Measurements from ENCODE around the gene UBL3. TPM values are rescaled to one million over a fixed set of nuclear protein-coding genes. Genes with fewer than 3 reads are reported as not detected.

The UBL3 gene
- total RNA-seq, 1 experiment from 2014 or later: 11.1 TPM

DNA sequence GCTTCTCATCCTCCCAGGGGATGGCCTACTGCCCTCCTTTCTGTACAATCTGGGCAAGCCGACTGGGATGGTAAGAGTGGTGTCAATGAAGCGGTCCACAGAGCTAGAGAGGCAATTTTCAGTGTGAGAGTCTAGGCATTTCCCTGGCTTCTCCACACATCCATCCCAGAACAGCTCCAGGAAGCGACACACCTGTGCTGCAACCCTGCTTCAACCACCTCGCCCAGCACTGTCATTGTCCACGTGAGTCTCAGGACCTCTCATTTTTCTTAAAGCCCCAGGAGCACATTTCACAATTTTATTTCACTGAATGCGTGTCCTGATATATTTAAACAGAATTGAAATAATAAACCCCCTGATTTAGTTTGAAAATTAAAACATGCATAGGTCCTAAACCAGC lies 15.5 kb upstream of the UBL3 start:
- in situ Hi-C loops (cut with HindIII; ENCODE audit: low pct_unique_long_range_greater_than_20kb, low sequenced_read_pairs): no loop called here
- CTCF ChIA-PET: no interaction called here
- TF ChIP-seq TCF7L2 (IDR thresholded peaks at IDR 0.05; ENCODE audit: low read depth, low read length) (no peak), SIN3A (IDR thresholded peaks at IDR 0.05; ENCODE audit: borderline replicate concordance, insufficient read depth, low read depth, low read length) (no peak), POLR2AphosphoS5 (IDR thresholded peaks at IDR 0.05; ENCODE audit: low read depth, low read length) (no peak), CTCF (IDR thresholded peaks at IDR 0.05) (no peak)
- TF ChIP-seq, protein P1, sequence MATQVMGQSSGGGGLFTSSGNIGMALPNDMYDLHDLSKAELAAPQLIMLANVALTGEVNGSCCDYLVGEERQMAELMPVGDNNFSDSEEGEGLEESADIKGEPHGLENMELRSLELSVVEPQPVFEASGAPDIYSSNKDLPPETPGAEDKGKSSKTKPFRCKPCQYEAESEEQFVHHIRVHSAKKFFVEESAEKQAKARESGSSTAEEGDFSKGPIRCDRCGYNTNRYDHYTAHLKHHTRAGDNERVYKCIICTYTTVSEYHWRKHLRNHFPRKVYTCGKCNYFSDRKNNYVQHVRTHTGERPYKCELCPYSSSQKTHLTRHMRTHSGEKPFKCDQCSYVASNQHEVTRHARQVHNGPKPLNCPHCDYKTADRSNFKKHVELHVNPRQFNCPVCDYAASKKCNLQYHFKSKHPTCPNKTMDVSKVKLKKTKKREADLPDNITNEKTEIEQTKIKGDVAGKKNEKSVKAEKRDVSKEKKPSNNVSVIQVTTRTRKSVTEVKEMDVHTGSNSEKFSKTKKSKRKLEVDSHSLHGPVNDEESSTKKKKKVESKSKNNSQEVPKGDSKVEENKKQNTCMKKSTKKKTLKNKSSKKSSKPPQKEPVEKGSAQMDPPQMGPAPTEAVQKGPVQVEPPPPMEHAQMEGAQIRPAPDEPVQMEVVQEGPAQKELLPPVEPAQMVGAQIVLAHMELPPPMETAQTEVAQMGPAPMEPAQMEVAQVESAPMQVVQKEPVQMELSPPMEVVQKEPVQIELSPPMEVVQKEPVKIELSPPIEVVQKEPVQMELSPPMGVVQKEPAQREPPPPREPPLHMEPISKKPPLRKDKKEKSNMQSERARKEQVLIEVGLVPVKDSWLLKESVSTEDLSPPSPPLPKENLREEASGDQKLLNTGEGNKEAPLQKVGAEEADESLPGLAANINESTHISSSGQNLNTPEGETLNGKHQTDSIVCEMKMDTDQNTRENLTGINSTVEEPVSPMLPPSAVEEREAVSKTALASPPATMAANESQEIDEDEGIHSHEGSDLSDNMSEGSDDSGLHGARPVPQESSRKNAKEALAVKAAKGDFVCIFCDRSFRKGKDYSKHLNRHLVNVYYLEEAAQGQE (IDR thresholded peaks at IDR 0.05; ENCODE audit: insufficient read depth in 1 of 2, low read depth in 2 of 2, low read length in 1 of 2): no peak
- DNase-seq (ENCODE audit: low read depth, low spot score) (no peak), ATAC-seq (no peak)
- POLR2A ChIA-PET: no interaction called here
- H3K4me1 ChIP-seq (ENCODE audit: control insufficient read depth, insufficient read depth, low read length): no peaks in the 10 kb centered on the region
- no peak overlapping the region for H3K27ac ChIP-seq (ENCODE audit: low read length)
- no TSS peak for BruUV-seq (replicated peaks)
- no peak overlapping the region for H3K4me3 ChIP-seq (ENCODE audit: low read depth in 2 of 2, low read length in 2 of 2)
- H3K27me3 ChIP-seq (ENCODE audit: control insufficient read depth, insufficient read depth, low read length): no peaks in the 10 kb centered on the region
- intact Hi-C loops (cut with micrococcal nuclease; ENCODE audit: unreplicated experiment): no loop called here
- H3K9me3 ChIP-seq (ENCODE audit: control insufficient read depth, insufficient read depth, low read depth, low read length): no peaks in the 10 kb centered on the region
- no peaks in the 10 kb centered on the region for H3K36me3 ChIP-seq (ENCODE audit: control insufficient read depth, insufficient read depth, low read length)

DNA sequence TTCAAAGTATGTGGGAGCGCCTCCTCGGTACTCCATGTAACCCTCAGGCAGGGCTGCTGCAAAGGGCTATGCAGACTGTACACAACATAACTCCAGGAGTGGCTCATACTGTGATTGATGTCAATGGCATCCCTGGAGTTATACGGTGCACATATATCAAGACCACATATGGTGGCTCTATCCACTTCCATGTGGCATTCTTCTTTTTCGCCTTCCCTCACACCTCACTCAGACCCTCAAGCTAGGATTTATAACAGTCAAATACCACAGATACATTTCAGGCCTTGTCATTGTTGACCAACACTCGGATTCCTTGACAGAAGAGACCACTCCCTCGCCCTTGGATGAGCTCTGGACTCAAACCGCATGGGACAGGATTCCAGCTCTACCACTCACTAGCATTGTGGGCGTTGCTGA lies 11.3 kb upstream of the UBL3 start:
- H3K4me3 ChIP-seq (ENCODE audit: low read depth in 2 of 2, low read length in 2 of 2): no peak overlapping the region
- ATAC-seq (no peak), DNase-seq (ENCODE audit: low read depth, low spot score) (no peak)
- CTCF ChIA-PET: no interaction called here
- in situ Hi-C loops (cut with HindIII; ENCODE audit: low pct_unique_long_range_greater_than_20kb, low sequenced_read_pairs) (no loop called here), intact Hi-C loops (cut with micrococcal nuclease; ENCODE audit: unreplicated experiment) (no loop called here)
- no peaks in the 10 kb centered on the region for H3K9me3 ChIP-seq (ENCODE audit: control insufficient read depth, insufficient read depth, low read depth, low read length)
- no peak for TF ChIP-seq TCF7L2 (IDR thresholded peaks at IDR 0.05; ENCODE audit: low read depth, low read length)
- TF ChIP-seq CTCF (IDR thresholded peaks at IDR 0.05): no peak
- TF ChIP-seq, protein P1 (IDR thresholded peaks at IDR 0.05; ENCODE audit: insufficient read depth in 1 of 2, low read depth in 2 of 2, low read length in 1 of 2): no peak
- no peak for TF ChIP-seq POLR2AphosphoS5 (IDR thresholded peaks at IDR 0.05; ENCODE audit: low read depth, low read length)
- no peak for TF ChIP-seq SIN3A (IDR thresholded peaks at IDR 0.05; ENCODE audit: borderline replicate concordance, insufficient read depth, low read depth, low read length)
- POLR2A ChIA-PET: no interaction called here
- BruUV-seq (replicated peaks): no TSS peak
- H3K27ac ChIP-seq (ENCODE audit: low read length): no peak overlapping the region
- no peaks in the 10 kb centered on the region for H3K4me1 ChIP-seq (ENCODE audit: control insufficient read depth, insufficient read depth, low read length)
- no peaks in the 10 kb centered on the region for H3K27me3 ChIP-seq (ENCODE audit: control insufficient read depth, insufficient read depth, low read length)
- H3K36me3 ChIP-seq (ENCODE audit: control insufficient read depth, insufficient read depth, low read length): no peaks in the 10 kb centered on the region
